Measurements from ENCODE around the gene IFNW1.
"Not testable (repeated sequence)": the region's sequence is repeated elsewhere in the genome, so short reads cannot be mapped to it uniquely, and the experiment has no call there.

GRCh38 chr9:21128186-21128585, 13.4 kb downstream of the IFNW1 start:
- not testable (repeated sequence) for TF ChIP-seq CTCF (CRISPR knock-in tag; IDR thresholded peaks at IDR 0.05); YEATS2 (CRISPR knock-in tag; IDR thresholded peaks at IDR 0.05; ENCODE audit: borderline replicate concordance); MAZ (IDR thresholded peaks at IDR 0.05; ENCODE audit: borderline replicate concordance, low read depth, low read length); MAZ (CRISPR knock-in tag; IDR thresholded peaks at IDR 0.05; ENCODE audit: low read depth); EEA1 (CRISPR knock-in tag; IDR thresholded peaks at IDR 0.05; ENCODE audit: borderline replicate concordance); POLR2A (IDR thresholded peaks at IDR 0.05; ENCODE audit: insufficient read depth in 1 of 2, low read depth in 2 of 2, low read length in 2 of 2); ZKSCAN8 (CRISPR knock-in tag; IDR thresholded peaks at IDR 0.05; ENCODE audit: borderline replicate concordance); POLR2AphosphoS5 (IDR thresholded peaks at IDR 0.05; ENCODE audit: low read depth, low read length)
- TF ChIP-seq, protein P1, sequence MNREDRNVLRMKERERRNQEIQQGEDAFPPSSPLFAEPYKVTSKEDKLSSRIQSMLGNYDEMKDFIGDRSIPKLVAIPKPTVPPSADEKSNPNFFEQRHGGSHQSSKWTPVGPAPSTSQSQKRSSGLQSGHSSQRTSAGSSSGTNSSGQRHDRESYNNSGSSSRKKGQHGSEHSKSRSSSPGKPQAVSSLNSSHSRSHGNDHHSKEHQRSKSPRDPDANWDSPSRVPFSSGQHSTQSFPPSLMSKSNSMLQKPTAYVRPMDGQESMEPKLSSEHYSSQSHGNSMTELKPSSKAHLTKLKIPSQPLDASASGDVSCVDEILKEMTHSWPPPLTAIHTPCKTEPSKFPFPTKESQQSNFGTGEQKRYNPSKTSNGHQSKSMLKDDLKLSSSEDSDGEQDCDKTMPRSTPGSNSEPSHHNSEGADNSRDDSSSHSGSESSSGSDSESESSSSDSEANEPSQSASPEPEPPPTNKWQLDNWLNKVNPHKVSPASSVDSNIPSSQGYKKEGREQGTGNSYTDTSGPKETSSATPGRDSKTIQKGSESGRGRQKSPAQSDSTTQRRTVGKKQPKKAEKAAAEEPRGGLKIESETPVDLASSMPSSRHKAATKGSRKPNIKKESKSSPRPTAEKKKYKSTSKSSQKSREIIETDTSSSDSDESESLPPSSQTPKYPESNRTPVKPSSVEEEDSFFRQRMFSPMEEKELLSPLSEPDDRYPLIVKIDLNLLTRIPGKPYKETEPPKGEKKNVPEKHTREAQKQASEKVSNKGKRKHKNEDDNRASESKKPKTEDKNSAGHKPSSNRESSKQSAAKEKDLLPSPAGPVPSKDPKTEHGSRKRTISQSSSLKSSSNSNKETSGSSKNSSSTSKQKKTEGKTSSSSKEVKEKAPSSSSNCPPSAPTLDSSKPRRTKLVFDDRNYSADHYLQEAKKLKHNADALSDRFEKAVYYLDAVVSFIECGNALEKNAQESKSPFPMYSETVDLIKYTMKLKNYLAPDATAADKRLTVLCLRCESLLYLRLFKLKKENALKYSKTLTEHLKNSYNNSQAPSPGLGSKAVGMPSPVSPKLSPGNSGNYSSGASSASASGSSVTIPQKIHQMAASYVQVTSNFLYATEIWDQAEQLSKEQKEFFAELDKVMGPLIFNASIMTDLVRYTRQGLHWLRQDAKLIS (CRISPR knock-in tag; IDR thresholded peaks at IDR 0.05), result not testable (repeated sequence)
- TF ChIP-seq, protein P2, sequence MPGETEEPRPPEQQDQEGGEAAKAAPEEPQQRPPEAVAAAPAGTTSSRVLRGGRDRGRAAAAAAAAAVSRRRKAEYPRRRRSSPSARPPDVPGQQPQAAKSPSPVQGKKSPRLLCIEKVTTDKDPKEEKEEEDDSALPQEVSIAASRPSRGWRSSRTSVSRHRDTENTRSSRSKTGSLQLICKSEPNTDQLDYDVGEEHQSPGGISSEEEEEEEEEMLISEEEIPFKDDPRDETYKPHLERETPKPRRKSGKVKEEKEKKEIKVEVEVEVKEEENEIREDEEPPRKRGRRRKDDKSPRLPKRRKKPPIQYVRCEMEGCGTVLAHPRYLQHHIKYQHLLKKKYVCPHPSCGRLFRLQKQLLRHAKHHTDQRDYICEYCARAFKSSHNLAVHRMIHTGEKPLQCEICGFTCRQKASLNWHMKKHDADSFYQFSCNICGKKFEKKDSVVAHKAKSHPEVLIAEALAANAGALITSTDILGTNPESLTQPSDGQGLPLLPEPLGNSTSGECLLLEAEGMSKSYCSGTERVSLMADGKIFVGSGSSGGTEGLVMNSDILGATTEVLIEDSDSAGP (CRISPR knock-in tag; IDR thresholded peaks at IDR 0.05; ENCODE audit: borderline replicate concordance), result not testable (repeated sequence)

Measured in HepG2 (cell line).